ENCODE measurements around the gene INPP4A.

GRCh38 chr2:98540536-98540935 lies 95.9 kb downstream of the INPP4A start:
- TF ChIP-seq ZNF488 (tag by site-specific recombination; IDR thresholded peaks at IDR 0.05), result no peak
- TF ChIP-seq ZNF501 (tag by site-specific recombination; IDR thresholded peaks at IDR 0.05), result no peak
- TF ChIP-seq ZNF707 (tag by site-specific recombination; IDR thresholded peaks at IDR 0.05), result no peak
- TF ChIP-seq, protein P1, sequence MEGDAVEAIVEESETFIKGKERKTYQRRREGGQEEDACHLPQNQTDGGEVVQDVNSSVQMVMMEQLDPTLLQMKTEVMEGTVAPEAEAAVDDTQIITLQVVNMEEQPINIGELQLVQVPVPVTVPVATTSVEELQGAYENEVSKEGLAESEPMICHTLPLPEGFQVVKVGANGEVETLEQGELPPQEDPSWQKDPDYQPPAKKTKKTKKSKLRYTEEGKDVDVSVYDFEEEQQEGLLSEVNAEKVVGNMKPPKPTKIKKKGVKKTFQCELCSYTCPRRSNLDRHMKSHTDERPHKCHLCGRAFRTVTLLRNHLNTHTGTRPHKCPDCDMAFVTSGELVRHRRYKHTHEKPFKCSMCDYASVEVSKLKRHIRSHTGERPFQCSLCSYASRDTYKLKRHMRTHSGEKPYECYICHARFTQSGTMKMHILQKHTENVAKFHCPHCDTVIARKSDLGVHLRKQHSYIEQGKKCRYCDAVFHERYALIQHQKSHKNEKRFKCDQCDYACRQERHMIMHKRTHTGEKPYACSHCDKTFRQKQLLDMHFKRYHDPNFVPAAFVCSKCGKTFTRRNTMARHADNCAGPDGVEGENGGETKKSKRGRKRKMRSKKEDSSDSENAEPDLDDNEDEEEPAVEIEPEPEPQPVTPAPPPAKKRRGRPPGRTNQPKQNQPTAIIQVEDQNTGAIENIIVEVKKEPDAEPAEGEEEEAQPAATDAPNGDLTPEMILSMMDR (tag by site-specific recombination; IDR thresholded peaks at IDR 0.05), result no peak
- TF ChIP-seq MEIS1 (CRISPR knock-in tag; IDR thresholded peaks at IDR 0.05; ENCODE audit: borderline replicate concordance), result no peak
- TF ChIP-seq BCL11A (tag by site-specific recombination; IDR thresholded peaks at IDR 0.05; ENCODE audit: low read depth), result no peak
- no peak for TF ChIP-seq RBAK (tag by site-specific recombination; IDR thresholded peaks at IDR 0.05)
- TF ChIP-seq ZNF16 (tag by site-specific recombination; IDR thresholded peaks at IDR 0.05; ENCODE audit: low read depth), result no peak
- TF ChIP-seq, protein P2, sequence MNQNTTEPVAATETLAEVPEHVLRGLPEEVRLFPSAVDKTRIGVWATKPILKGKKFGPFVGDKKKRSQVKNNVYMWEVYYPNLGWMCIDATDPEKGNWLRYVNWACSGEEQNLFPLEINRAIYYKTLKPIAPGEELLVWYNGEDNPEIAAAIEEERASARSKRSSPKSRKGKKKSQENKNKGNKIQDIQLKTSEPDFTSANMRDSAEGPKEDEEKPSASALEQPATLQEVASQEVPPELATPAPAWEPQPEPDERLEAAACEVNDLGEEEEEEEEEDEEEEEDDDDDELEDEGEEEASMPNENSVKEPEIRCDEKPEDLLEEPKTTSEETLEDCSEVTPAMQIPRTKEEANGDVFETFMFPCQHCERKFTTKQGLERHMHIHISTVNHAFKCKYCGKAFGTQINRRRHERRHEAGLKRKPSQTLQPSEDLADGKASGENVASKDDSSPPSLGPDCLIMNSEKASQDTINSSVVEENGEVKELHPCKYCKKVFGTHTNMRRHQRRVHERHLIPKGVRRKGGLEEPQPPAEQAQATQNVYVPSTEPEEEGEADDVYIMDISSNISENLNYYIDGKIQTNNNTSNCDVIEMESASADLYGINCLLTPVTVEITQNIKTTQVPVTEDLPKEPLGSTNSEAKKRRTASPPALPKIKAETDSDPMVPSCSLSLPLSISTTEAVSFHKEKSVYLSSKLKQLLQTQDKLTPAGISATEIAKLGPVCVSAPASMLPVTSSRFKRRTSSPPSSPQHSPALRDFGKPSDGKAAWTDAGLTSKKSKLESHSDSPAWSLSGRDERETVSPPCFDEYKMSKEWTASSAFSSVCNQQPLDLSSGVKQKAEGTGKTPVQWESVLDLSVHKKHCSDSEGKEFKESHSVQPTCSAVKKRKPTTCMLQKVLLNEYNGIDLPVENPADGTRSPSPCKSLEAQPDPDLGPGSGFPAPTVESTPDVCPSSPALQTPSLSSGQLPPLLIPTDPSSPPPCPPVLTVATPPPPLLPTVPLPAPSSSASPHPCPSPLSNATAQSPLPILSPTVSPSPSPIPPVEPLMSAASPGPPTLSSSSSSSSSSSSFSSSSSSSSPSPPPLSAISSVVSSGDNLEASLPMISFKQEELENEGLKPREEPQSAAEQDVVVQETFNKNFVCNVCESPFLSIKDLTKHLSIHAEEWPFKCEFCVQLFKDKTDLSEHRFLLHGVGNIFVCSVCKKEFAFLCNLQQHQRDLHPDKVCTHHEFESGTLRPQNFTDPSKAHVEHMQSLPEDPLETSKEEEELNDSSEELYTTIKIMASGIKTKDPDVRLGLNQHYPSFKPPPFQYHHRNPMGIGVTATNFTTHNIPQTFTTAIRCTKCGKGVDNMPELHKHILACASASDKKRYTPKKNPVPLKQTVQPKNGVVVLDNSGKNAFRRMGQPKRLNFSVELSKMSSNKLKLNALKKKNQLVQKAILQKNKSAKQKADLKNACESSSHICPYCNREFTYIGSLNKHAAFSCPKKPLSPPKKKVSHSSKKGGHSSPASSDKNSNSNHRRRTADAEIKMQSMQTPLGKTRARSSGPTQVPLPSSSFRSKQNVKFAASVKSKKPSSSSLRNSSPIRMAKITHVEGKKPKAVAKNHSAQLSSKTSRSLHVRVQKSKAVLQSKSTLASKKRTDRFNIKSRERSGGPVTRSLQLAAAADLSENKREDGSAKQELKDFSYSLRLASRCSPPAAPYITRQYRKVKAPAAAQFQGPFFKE (tag by site-specific recombination; IDR thresholded peaks at IDR 0.05; ENCODE audit: borderline replicate concordance), result no peak
- TF ChIP-seq ZNF596 (tag by site-specific recombination; IDR thresholded peaks at IDR 0.05), result no peak

Measured in HEK293 (cell line).